Prostate gland (tissue), 2 donors: ENCODE measurements around the gene TCP11. TPM values are rescaled to one million over a fixed set of nuclear protein-coding genes. Genes with fewer than 3 reads are reported as not detected.
"Not testable (repeated sequence)": the region's sequence is repeated elsewhere in the genome, so short reads cannot be mapped to it uniquely, and the experiment has no call there.

Source experiments
- DNase-seq: peaks from one replicate; pipeline ENCODE4 v3.0.0-alpha.2; 2019; ENCODE audit warnings: low spot score
- H3K27ac ChIP-seq, 2 donors: fragments of 200-600 bp; sonication (generic); 2 replicates each; pipeline ENCODE4 v1.5.1; 2017 to 2019
- H3K27me3 ChIP-seq: fragments of 200-600 bp; sonication (generic); replicated peaks from 2 replicates; pipeline ENCODE4 v1.5.1; 2019; ENCODE audit not compliant: insufficient read depth
- H3K36me3 ChIP-seq, 2 donors: fragments of 200-600 bp; sonication (generic); 1 replicate in 1 of 2; 2 replicates in 1 of 2; pipeline versions ENCODE4 v1.5.1 to v1.8.1; 2017 to 2019
- H3K4me1 ChIP-seq: fragments of 200-600 bp; sonication (generic); replicated peaks from 2 replicates; pipeline ENCODE4 v1.5.1; 2019
- H3K4me3 ChIP-seq, 2 donors: fragments of 200-600 bp; sonication (generic); 2 replicates each; pipeline ENCODE4 v1.5.1; 2017 to 2019
- H3K9me3 ChIP-seq: fragments of 200-600 bp; sonication (generic); 2 replicates; pipeline ENCODE4 v1.5.1; 2017
- CTCF ChIP-seq, 4 experiments: fragments of 200-600 bp in 2 of 4; fragments of 450-650 bp in 2 of 4; sonication (generic) in 2 of 4; IDR thresholded peaks; 1 replicate in 3 of 4; 2 replicates in 1 of 4; pipeline ENCODE4 v1.5.1; 2016 to 2019; ENCODE audit warnings: antibody characterized with exemption in 4 of 4, mild to moderate bottlenecking in 2 of 4, moderate library complexity in 2 of 4
- POLR2A ChIP-seq: fragments of 450-650 bp; IDR thresholded peaks from one replicate; pipeline ENCODE4 v1.6.1; 2016; ENCODE audit warnings: antibody characterized with exemption, mild to moderate bottlenecking
- POLR2AphosphoS5 ChIP-seq: sonication (generic); formaldehyde crosslinking; IDR thresholded peaks from one replicate; pipeline ENCODE4 v1.6.1; 2017; ENCODE audit warnings: antibody characterized with exemption
- WGBS: methylation state at CpG from one replicate; pipeline ENCODE4 v1.1.5; 2018; 5-methylcytosine and 5-hydroxymethylcytosine counted together
- intact Hi-C: fragments of 100-400 bp; cut with DNase I; formaldehyde crosslinking; loops from one replicate; pipeline ENCODE4 v1.14.2; 2022
- total RNA-seq, 2 donors: library from RNA; depleted of rRNA; stranded (reverse); fragments of >200 nt; gene quantifications; one replicate each; pipeline ENCODE4 v1.1.0, GENCODE V29; 2016

TCP11 gene
- total RNA-seq, 2 donors from 2014 or later: 0.87 to 33.3 TPM

DNA sequence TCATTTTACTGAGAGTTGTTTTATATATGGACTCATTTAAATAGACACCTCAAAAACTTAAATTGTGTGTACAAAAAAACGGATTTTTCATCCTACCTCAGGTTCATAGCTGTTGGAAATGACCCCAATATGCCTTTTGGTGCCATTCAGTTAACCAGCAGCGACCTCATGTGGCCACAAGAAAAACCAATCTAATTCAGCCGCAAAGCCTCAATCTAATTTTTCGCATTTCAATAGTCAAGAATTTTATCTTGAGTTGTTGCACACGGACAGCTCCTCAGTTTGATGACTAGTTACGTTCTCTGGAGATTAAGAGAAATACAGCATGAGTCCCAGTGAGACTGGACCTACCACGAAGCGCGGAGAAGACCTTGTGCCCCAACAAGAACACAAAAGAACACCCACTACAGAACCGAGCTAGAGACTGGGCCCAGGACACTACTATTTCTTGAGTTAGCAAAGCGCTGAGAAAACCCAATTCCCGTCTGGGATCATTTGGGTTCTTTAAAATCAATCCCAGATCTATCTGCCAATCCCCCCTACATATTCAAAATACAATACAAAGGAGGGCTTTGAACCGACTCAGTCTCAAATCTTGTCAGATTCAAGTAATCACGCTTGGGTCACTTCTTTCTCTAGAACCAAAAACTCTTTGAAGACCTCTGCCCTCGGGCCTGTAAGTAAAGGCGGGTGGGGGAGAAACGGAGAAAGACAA lies 1.1 kb downstream of the TCP11 start:
- Histone ChIP-seq H3K4me1 (no peaks in the 10 kb centered on the region), H3K9me3 (no peaks in the 10 kb centered on the region), H3K4me3 (no peak overlapping the region), H3K27me3 (no peaks in the 10 kb centered on the region), H3K27ac (no peak overlapping the region), H3K36me3 (no peaks in the 10 kb centered on the region)
- intact Hi-C loops: loop anchor here (1.0 kb wide), 1 partner anchor 153 kb away; no protein-coding TSS in a partner anchor
- 40% methylated on average over 17 of the region's 17 CpGs for WGBS
- DNase-seq: peak; percentile 24
- no peak for TF ChIP-seq POLR2A
- TF ChIP-seq CTCF (IDR thresholded peaks at IDR 0.05): peak; percentile 41 to 88 (median 78)
- peak; percentile 37 for TF ChIP-seq POLR2AphosphoS5

- WGBS: 69% methylated on average over 2 of the region's 2 CpGs
- Histone ChIP-seq H3K4me1 (no peaks in the 10 kb centered on the region), H3K9me3 (no peaks in the 10 kb centered on the region), H3K4me3 (no peak overlapping the region), H3K27me3 (no peaks in the 10 kb centered on the region), H3K27ac (no peak overlapping the region), H3K36me3 (no peaks in the 10 kb centered on the region)
- TF ChIP-seq CTCF (IDR thresholded peaks at IDR 0.05) (no peak), POLR2A (no peak), POLR2AphosphoS5 (no peak)
- intact Hi-C loops: no loop called here
- no peak for DNase-seq
Measured at GRCh38 chr6:35139470-35139869, 1.7 kb downstream of the TCP11 start.

GRCh38 chr6:35138191-35138590 lies 2.9 kb downstream of the TCP11 start:
- H3K36me3 ChIP-seq, H3K27ac ChIP-seq, H3K4me1 ChIP-seq, DNase-seq, intact Hi-C loops, H3K27me3 ChIP-seq, H3K4me3 ChIP-seq, H3K9me3 ChIP-seq: not testable (repeated sequence)
- WGBS: 78% methylated on average over 3 of the region's 3 CpGs

- TF ChIP-seq POLR2AphosphoS5 (no peak), CTCF (IDR thresholded peaks at IDR 0.05) (no peak), POLR2A (no peak)
- H3K36me3 ChIP-seq: no peaks in the 10 kb centered on the region
- DNase-seq: no peak
- no peaks in the 10 kb centered on the region for H3K27me3 ChIP-seq
- no peak overlapping the region for H3K27ac ChIP-seq
- no peaks in the 10 kb centered on the region for H3K9me3 ChIP-seq
- 56% methylated on average over 4 of the region's 4 CpGs for WGBS
- intact Hi-C loops: no loop called here
- H3K4me1 ChIP-seq: no peaks in the 10 kb centered on the region
- H3K4me3 ChIP-seq: no peak overlapping the region
Measured at GRCh38 chr6:35136185-35136584, 5.0 kb downstream of the TCP11 start.

DNA sequence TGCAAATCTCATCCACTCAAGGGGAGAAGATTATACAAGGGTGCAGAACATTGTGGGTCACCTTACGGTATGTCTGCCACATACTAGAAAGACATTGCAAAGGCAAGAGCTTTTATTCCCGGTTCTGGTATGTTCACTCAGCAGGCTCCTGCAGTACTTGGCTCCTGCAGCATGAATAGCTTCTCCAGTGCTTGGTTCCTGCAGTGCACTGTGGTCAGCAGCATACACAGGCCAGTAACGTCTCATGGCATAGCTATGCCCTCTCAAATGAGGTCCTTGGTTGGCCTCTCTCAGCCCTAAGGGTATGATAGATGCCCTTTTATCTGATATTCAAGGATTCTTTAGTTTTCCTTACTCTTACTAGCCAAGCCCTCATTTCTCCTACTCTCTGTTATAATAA lies 12.6 kb downstream of the TCP11 start:
- no peaks in the 10 kb centered on the region for H3K4me1 ChIP-seq
- TF ChIP-seq POLR2AphosphoS5 (no peak), CTCF (IDR thresholded peaks at IDR 0.05) (no peak), POLR2A (no peak)
- no peaks in the 10 kb centered on the region for H3K9me3 ChIP-seq

More for the DNA sequence above, 12.6 kb downstream of the TCP11 start:
- intact Hi-C loops: no loop called here
- 91% methylated on average over 3 of the region's 3 CpGs for WGBS
- Histone ChIP-seq H3K36me3 (no peaks in the 10 kb centered on the region), H3K27ac (no peak overlapping the region), H3K4me3 (no peak overlapping the region), H3K27me3 (no peaks in the 10 kb centered on the region)
- no peak for DNase-seq
